H9 (cell line): ENCODE measurements around the gene LRRC27. TPM values are rescaled to one million over a fixed set of nuclear protein-coding genes. Genes with fewer than 3 reads are reported as not detected.

ENCODE experiments used
- DNase-seq: peaks from one replicate; pipeline ENCODE4 v3.0.0-alpha.2; 2017
- H2AFZ ChIP-seq: one replicate; pipeline ENCODE4 v1.6.1; 2013; ENCODE audit warnings: mild to moderate bottlenecking, low read length, control low read depth, moderate library complexity
- H2AK5ac ChIP-seq: 2 replicates; pipeline ENCODE4 v1.6.1; 2013; ENCODE audit warnings: low read length, control low read depth, mixed read lengths; ENCODE audit not compliant: insufficient read length
- H2BK120ac ChIP-seq: one replicate; pipeline ENCODE4 v1.6.1; 2013; ENCODE audit warnings: low read depth, mild to moderate bottlenecking, low read length, control low read depth, inconsistent platforms; ENCODE audit not compliant: poor library complexity, severe bottlenecking
- H2BK12ac ChIP-seq: 2 replicates; pipeline ENCODE4 v1.6.1; 2013; ENCODE audit warnings: low read length, control low read depth, mixed read lengths, low read depth; ENCODE audit not compliant: insufficient read length
- H2BK15ac ChIP-seq: 2 replicates; pipeline ENCODE4 v1.6.1; 2013; ENCODE audit warnings: low read depth, low read length, control low read depth
- H2BK20ac ChIP-seq: one replicate; pipeline ENCODE4 v1.6.1; 2013; ENCODE audit warnings: low read depth, mild to moderate bottlenecking, low read length, control low read depth, inconsistent platforms; ENCODE audit not compliant: poor library complexity, severe bottlenecking
- H2BK5ac ChIP-seq: 2 replicates; pipeline ENCODE4 v1.6.1; 2013; ENCODE audit warnings: low read length, control low read depth, mixed read lengths; ENCODE audit not compliant: insufficient read length
- H3K14ac ChIP-seq: 2 replicates; pipeline ENCODE4 v1.6.1; 2013; ENCODE audit warnings: low read length, control low read depth; ENCODE audit not compliant: insufficient read depth
- H3K18ac ChIP-seq: 2 replicates; pipeline ENCODE4 v1.6.1; 2013; ENCODE audit warnings: low read depth, mild to moderate bottlenecking, mixed read lengths, low read length, control low read depth; ENCODE audit not compliant: insufficient read length
- H3K23ac ChIP-seq: 2 replicates; pipeline ENCODE4 v1.6.1; 2013; ENCODE audit warnings: low read length, control low read depth, mixed read lengths, low read depth; ENCODE audit not compliant: insufficient read length
- H3K23me2 ChIP-seq: 2 replicates; pipeline ENCODE4 v1.6.1; 2013; ENCODE audit warnings: low read depth, mild to moderate bottlenecking, mixed read lengths, low read length, control low read depth; ENCODE audit not compliant: insufficient read length, poor library complexity, severe bottlenecking
- H3K27ac ChIP-seq: 2 replicates; pipeline ENCODE4 v1.5.1; 2013; ENCODE audit warnings: low read length, control low read depth, mixed read lengths, low read depth; ENCODE audit not compliant: insufficient read length
- H3K27me3 ChIP-seq: 2 replicates; pipeline ENCODE4 v1.6.1; 2013; ENCODE audit warnings: low read length, control low read depth, inconsistent platforms; ENCODE audit not compliant: insufficient read depth
- H3K4ac ChIP-seq: 2 replicates; pipeline ENCODE4 v1.6.1; 2013; ENCODE audit warnings: low read depth, mild to moderate bottlenecking, control low read depth, inconsistent platforms, low read length, moderate library complexity
- H3K4me1 ChIP-seq: 2 replicates; pipeline ENCODE4 v1.6.1; 2013; ENCODE audit warnings: low read length, control low read depth, inconsistent platforms; ENCODE audit not compliant: insufficient read depth
- H3K4me2 ChIP-seq: 2 replicates; pipeline ENCODE4 v1.6.1; 2013; ENCODE audit warnings: low read length, control low read depth, mixed read lengths; ENCODE audit not compliant: insufficient read length, insufficient read depth
- H3K56ac ChIP-seq: 2 replicates; pipeline ENCODE4 v1.6.1; 2013; ENCODE audit warnings: low read depth, mild to moderate bottlenecking, mixed read lengths, low read length, control low read depth; ENCODE audit not compliant: insufficient read length
- H3K79me1 ChIP-seq: 2 replicates; pipeline ENCODE4 v1.6.1; 2013; ENCODE audit warnings: low read depth, mild to moderate bottlenecking, moderate library complexity, low read length, control low read depth, inconsistent platforms; ENCODE audit not compliant: insufficient read depth, poor library complexity, severe bottlenecking
- H3K79me2 ChIP-seq: 2 replicates; pipeline ENCODE4 v1.6.1; 2013; ENCODE audit warnings: low read length, control low read depth, inconsistent platforms; ENCODE audit not compliant: insufficient read depth
- H3K9ac ChIP-seq: 2 replicates; pipeline ENCODE4 v1.6.1; 2013; ENCODE audit warnings: low read length, control low read depth, mixed read lengths; ENCODE audit not compliant: insufficient read length; ENCODE audit errors: extremely low read depth
- H3K9me3 ChIP-seq: one replicate; pipeline ENCODE4 v1.6.1; 2013; ENCODE audit warnings: low read depth, low read length, inconsistent platforms; ENCODE audit not compliant: control insufficient read depth
- H3T11ph ChIP-seq: one replicate; pipeline ENCODE4 v1.6.1; 2013; ENCODE audit warnings: mild to moderate bottlenecking, low read length, control low read depth, inconsistent platforms
- H4K20me1 ChIP-seq: one replicate; pipeline ENCODE4 v1.6.1; 2013; ENCODE audit not compliant: control insufficient read depth, insufficient read length, insufficient read depth
- H4K5ac ChIP-seq: 2 replicates; pipeline ENCODE4 v1.6.1; 2013; ENCODE audit warnings: low read depth, mild to moderate bottlenecking, mixed read lengths, low read length, control low read depth; ENCODE audit not compliant: insufficient read length
- H4K8ac ChIP-seq: replicated peaks from 2 replicates; pipeline ENCODE4 v1.6.1; 2013; ENCODE audit warnings: low read length, control low read depth, mixed read lengths, low read depth; ENCODE audit not compliant: insufficient read length
- H4K91ac ChIP-seq: 2 replicates; pipeline ENCODE4 v1.6.1; 2013; ENCODE audit warnings: low read depth, mild to moderate bottlenecking, moderate library complexity, mixed read lengths, low read length, control low read depth; ENCODE audit not compliant: insufficient read length
- H3K27ac Mint-ChIP-seq, 3 experiments: 2 replicates in 2 of 3; 3 replicates in 1 of 3; pipeline ENCODE4 v1.8.0; 2020 to 2021; ENCODE audit warnings: mixed read lengths in 3 of 3, mild to moderate bottlenecking in 1 of 3, moderate library complexity in 1 of 3
- H3K27me3 Mint-ChIP-seq: 2 replicates; pipeline ENCODE4 v1.8.0; 2021; ENCODE audit warnings: low read depth, mild to moderate bottlenecking, moderate library complexity, mixed read lengths
- H3K36me3 Mint-ChIP-seq, 3 experiments: 2 replicates in 2 of 3; 3 replicates in 1 of 3; pipeline ENCODE4 v1.8.0; 2020 to 2021; ENCODE audit warnings: low read depth in 3 of 3, mixed read lengths in 3 of 3; ENCODE audit not compliant: insufficient read depth in 1 of 3
- H3K4me1 Mint-ChIP-seq, 2 experiments: 2 replicates each; pipeline ENCODE4 v1.8.0; 2020; ENCODE audit warnings: mixed read lengths in 2 of 2
- H3K4me3 Mint-ChIP-seq, 2 experiments: 2 replicates in 1 of 2; 3 replicates in 1 of 2; pipeline ENCODE4 v1.8.0; 2020 to 2021; ENCODE audit warnings: mild to moderate bottlenecking in 2 of 2, mixed read lengths in 2 of 2, moderate library complexity in 1 of 2
- H3K9me3 Mint-ChIP-seq, 2 experiments: 2 replicates in 1 of 2; 3 replicates in 1 of 2; pipeline ENCODE4 v1.8.0; 2020; ENCODE audit warnings: mild to moderate bottlenecking in 2 of 2, mixed read lengths in 2 of 2, moderate library complexity in 1 of 2
- CTCF ChIP-seq: fragments of 200-600 bp; sonication (generic); conservative IDR thresholded peaks from 3 replicates; pipeline ENCODE4 v1.8.0; 2021; ENCODE audit warnings: antibody characterized with exemption, mild to moderate bottlenecking
- WGBS: extraction: QIAGEN DNeasy Blood & Tissue Kit; methylation state at CpG from one replicate; pipeline ENCODE4 v1.1.7; 2013; ENCODE audit warnings: missing lambda C conversion rate, low lambda C conversion rate, mixed read lengths; ENCODE audit not compliant: insufficient read length; ENCODE audit errors: extremely low coverage; 5-methylcytosine and 5-hydroxymethylcytosine counted together
- total RNA-seq: library from RNA; stranded (reverse); gene quantifications from 2 replicates; pipeline ENCODE4 v1.2.1, GENCODE V29; 2021

LRRC27 gene
- total RNA-seq, 1 experiment from 2014 or later: 2.7 TPM

GRCh38 chr10:132332433-132332754 lies 401 bp downstream of the LRRC27 start:
- DNase-seq: no peak
- H3K36me3 Mint-ChIP-seq: peaks cover 10 to 23% (median 15%) of the 10 kb centered on the region in 3 experiments; a peak in 6 of 7 replicates
- 0 out of 2 replicates have a peak overlapping the region, but pooled peaks have one; percentile 10 for H3K14ac ChIP-seq

More at GRCh38 chr10:132332433-132332754, 401 bp downstream of the LRRC27 start:
- no peak overlapping the region for H4K5ac ChIP-seq
- H3K27ac ChIP-seq: no peak overlapping the region
- H2BK20ac ChIP-seq: no peak overlapping the region
- peak overlapping the region; percentile 45 for H3K18ac ChIP-seq
- no peaks in the 10 kb centered on the region for H3K9me3 ChIP-seq
- no peak overlapping the region for H2AFZ ChIP-seq
- no peak overlapping the region for H3K9ac ChIP-seq
- Mint-ChIP-seq H3K4me1 (peaks cover 29 to 47% of the 10 kb centered on the region in 2 experiments), H3K27me3 (peaks cover 17% of the 10 kb centered on the region), H3K9me3 (no peaks in the 10 kb centered on the region; a peak in 1 of 5 replicates), H3K4me3 (peak overlapping the region; percentile 82 to 95), H3K27ac (peak overlapping the region in 1 of 3 experiments; percentile 32; a peak in 1 of 7 replicates)
- H4K8ac ChIP-seq: no peak overlapping the region
- H4K91ac ChIP-seq: no peak overlapping the region
- TF ChIP-seq CTCF: no peak
- H3K4me2 ChIP-seq: peak overlapping the region; percentile 52
- peaks cover 11% of the 10 kb centered on the region for H3K23me2 ChIP-seq
- H2BK120ac ChIP-seq: no peak overlapping the region
- H2BK12ac ChIP-seq: no peak overlapping the region
- H3K23ac ChIP-seq: no peak overlapping the region
- no CpG with 5 or more reads among the region's 16 CpGs for WGBS
- peaks cover 3% of the 10 kb centered on the region for H3K79me1 ChIP-seq
- H3K4ac ChIP-seq: no peak overlapping the region
- H3K27me3 ChIP-seq: no peaks in the 10 kb centered on the region
- no peak overlapping the region for H2AK5ac ChIP-seq
- peaks cover 4% of the 10 kb centered on the region for H4K20me1 ChIP-seq
- peaks cover 7% of the 10 kb centered on the region; the same call in 1 of the 2 replicates for H3K4me1 ChIP-seq
- no peak overlapping the region for H2BK15ac ChIP-seq
- H3K56ac ChIP-seq: no peak overlapping the region
- H3T11ph ChIP-seq: no peak overlapping the region
- H3K79me2 ChIP-seq: peaks cover 11% of the 10 kb centered on the region
- H2BK5ac ChIP-seq: no peak overlapping the region
